A673 (cell line): ENCODE measurements around the gene RPS2. TPM values are rescaled to one million over a fixed set of nuclear protein-coding genes. Genes with fewer than 3 reads are reported as not detected.

Experiments used
- BruUV-seq: library from RNA; stranded (reverse); fragments of 400-500 nt; replicated peaks from 2 replicates; lab custom pipeline; 2021; lab: Mats Ljungman, UMichigan
- CTCF ChIA-PET: fragments of 300-600 bp; sonication (Branson Sonifier 250); formaldehyde crosslinking; loops from one replicate; lab custom pipeline; 2022; ENCODE audit warnings: antibody characterized with exemption; lab: Charles Lee
- POLR2A ChIA-PET: fragments of 300-600 bp; sonication (Branson Sonifier 250); formaldehyde crosslinking; loops from one replicate; lab custom pipeline; 2022; ENCODE audit warnings: antibody characterized with exemption; ENCODE audit not compliant: low non-redundant PET; lab: Charles Lee
- DNase-seq: peaks from one replicate; pipeline ENCODE4 v3.0.0-alpha.2; 2015; ENCODE audit warnings: low spot score
- H3K27ac ChIP-seq: fragments of 200-600 bp; sonication (generic); 2 replicates; pipeline ENCODE4 v1.5.1; 2016; ENCODE audit warnings: mixed run types, low read depth, mild to moderate bottlenecking, mixed read lengths, antibody characterized with exemption, low read length; ENCODE audit not compliant: poor library complexity, severe bottlenecking
- H3K27me3 ChIP-seq: fragments of 200-600 bp; sonication (generic); replicated peaks from 2 replicates; pipeline ENCODE4 v1.6.1; 2017; ENCODE audit warnings: mixed run types, low read depth, mild to moderate bottlenecking, mixed read lengths, antibody characterized with exemption, low read length; ENCODE audit not compliant: insufficient read depth, poor library complexity
- H3K36me3 ChIP-seq: fragments of 200-600 bp; sonication (generic); 2 replicates; pipeline ENCODE4 v1.6.1; 2016; ENCODE audit warnings: mixed run types, mild to moderate bottlenecking, mixed read lengths, antibody characterized with exemption, low read length; ENCODE audit not compliant: insufficient read depth, poor library complexity, severe bottlenecking
- H3K4me1 ChIP-seq: fragments of 200-600 bp; sonication (generic); 2 replicates; pipeline ENCODE4 v1.6.1; 2017; ENCODE audit warnings: mixed run types, mild to moderate bottlenecking, mixed read lengths, antibody characterized with exemption, low read length; ENCODE audit not compliant: insufficient read depth, poor library complexity, severe bottlenecking
- H3K4me3 ChIP-seq: fragments of 200-600 bp; sonication (generic); 2 replicates; pipeline ENCODE4 v1.5.1; 2016; ENCODE audit warnings: low read depth, mixed run types, mild to moderate bottlenecking, mixed read lengths, low read length; ENCODE audit not compliant: poor library complexity, severe bottlenecking
- H3K9me3 ChIP-seq: fragments of 200-600 bp; sonication (generic); 2 replicates; pipeline ENCODE4 v1.6.1; 2016; ENCODE audit warnings: mixed run types, low read depth, mild to moderate bottlenecking, mixed read lengths, antibody characterized with exemption, low read length; ENCODE audit not compliant: poor library complexity, severe bottlenecking
- EZH2 ChIP-seq: fragments of 200-600 bp; sonication (generic); IDR thresholded peaks from 2 replicates; pipeline ENCODE4 v1.6.1; 2017; ENCODE audit warnings: borderline replicate concordance, low read depth, mild to moderate bottlenecking, mixed read lengths, antibody characterized with exemption, low read length; ENCODE audit not compliant: poor library complexity, severe bottlenecking
- intact Hi-C: fragments of 100-400 bp; cut with micrococcal nuclease; formaldehyde crosslinking; loops from one replicate; pipeline ENCODE4 v1.10.0; 2022; ENCODE audit not compliant: unreplicated experiment
- total RNA-seq: library from RNA; stranded (reverse); gene quantifications from 2 replicates; pipeline ENCODE4 v1.2.3, GENCODE V29; 2021
- TF ChIP-seq, protein P1 (sequence below): fragments of 300-800, 200-600 bp; sonication (generic); conservative IDR thresholded peaks from 2 replicates; pipeline ENCODE4 v1.5.1; 2017; ENCODE audit warnings: low read depth, mild to moderate bottlenecking, antibody characterized with exemption, low read length, moderate library complexity, mixed read lengths

Gene RPS2
- total RNA-seq, 1 experiment from 2014 or later: 3,326 TPM

DNA sequence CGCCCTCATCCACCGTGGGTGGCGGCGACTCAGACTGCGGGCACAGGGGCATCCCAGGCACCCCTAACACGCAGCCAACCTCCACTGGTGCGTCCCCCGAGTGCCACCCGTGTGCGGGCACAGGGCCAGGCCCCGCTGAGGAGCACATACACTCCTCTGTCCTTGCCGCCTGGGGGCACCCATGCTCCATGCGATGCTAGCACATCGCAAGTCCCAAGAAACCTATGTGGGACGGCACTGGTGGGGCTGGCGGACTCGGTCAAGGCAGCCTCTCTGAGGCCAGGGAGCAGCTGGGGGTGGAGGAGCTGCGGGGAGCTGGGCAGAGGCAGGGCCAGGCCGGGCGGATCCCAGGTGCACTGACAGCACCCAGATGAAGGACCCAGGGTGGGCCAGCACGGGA, 41.0 kb upstream of the RPS2 start:
- no peak overlapping the region for H3K4me3 ChIP-seq
- POLR2A ChIA-PET: no interaction called here
- no peaks in the 10 kb centered on the region for H3K27me3 ChIP-seq
- intact Hi-C loops: loop anchor here (1.0 to 10.0 kb wide), 2 partner anchors 135 to 209 kb away; partner anchors contain the start of genes BRICD5 and PGP
- DNase-seq: peak; percentile 80
- H3K4me1 ChIP-seq: peaks cover 43% of the 10 kb centered on the region
- H3K27ac ChIP-seq: peak overlapping the region; percentile 37
- H3K36me3 ChIP-seq: peaks cover 30% of the 10 kb centered on the region
- no TSS peak for BruUV-seq
- CTCF ChIA-PET: interaction anchor here (0.9 to 1.2 kb wide), 2 partner anchors 24 to 135 kb away, joined by 6 to 7 read pairs; partner anchors contain the start of gene NOXO1
- no peaks in the 10 kb centered on the region for H3K9me3 ChIP-seq
- no peak for TF ChIP-seq EZH2
- TF ChIP-seq, protein P1, sequence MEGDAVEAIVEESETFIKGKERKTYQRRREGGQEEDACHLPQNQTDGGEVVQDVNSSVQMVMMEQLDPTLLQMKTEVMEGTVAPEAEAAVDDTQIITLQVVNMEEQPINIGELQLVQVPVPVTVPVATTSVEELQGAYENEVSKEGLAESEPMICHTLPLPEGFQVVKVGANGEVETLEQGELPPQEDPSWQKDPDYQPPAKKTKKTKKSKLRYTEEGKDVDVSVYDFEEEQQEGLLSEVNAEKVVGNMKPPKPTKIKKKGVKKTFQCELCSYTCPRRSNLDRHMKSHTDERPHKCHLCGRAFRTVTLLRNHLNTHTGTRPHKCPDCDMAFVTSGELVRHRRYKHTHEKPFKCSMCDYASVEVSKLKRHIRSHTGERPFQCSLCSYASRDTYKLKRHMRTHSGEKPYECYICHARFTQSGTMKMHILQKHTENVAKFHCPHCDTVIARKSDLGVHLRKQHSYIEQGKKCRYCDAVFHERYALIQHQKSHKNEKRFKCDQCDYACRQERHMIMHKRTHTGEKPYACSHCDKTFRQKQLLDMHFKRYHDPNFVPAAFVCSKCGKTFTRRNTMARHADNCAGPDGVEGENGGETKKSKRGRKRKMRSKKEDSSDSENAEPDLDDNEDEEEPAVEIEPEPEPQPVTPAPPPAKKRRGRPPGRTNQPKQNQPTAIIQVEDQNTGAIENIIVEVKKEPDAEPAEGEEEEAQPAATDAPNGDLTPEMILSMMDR: peak; percentile 71

DNA sequence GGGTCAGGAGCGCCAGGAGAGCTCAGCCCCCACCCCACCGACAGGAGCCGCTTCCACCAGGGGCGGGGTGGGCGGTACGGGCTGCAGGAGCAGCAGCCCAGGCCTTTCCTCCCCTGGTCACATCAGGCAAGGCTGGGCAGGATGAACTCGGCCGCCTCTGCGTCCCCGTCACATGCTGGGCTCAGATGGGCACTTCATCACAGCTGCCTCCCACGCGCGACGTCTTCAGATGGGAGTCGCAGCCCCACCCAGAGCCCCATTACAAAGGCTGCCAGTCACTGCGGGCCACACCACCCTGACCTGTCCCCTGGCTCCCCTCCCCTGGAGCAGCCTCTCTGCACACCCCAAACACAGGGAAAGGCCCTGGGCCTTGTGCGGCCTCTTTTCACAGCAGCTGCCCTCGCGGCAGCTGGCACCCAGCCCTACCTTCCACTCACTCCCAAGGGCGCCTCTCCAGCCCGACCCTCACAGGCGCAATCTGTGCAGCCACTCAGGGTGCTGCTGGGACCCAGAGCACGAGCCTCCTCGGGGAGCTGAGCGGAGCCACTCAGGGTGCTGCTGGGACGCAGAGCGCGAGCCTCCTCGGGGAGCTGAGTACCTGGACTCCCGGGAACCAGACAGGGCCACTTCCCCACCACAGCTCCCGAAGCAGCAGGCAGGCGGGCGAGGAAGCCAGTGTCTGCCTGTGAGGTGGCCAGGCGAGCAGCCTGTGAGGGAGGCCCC, 40.3 kb upstream of the RPS2 start:
- Histone ChIP-seq H3K9me3 (no peaks in the 10 kb centered on the region), H3K4me1 (peaks cover 38% of the 10 kb centered on the region), H3K36me3 (peaks cover 35% of the 10 kb centered on the region), H3K4me3 (no peak overlapping the region), H3K27me3 (no peaks in the 10 kb centered on the region), H3K27ac (peak overlapping the region; percentile 37)
- BruUV-seq: no TSS peak
- no peak for DNase-seq
- ChIA-PET POLR2A (no interaction called here), CTCF (interaction anchor here (0.5 to 1.2 kb wide), 3 partner anchors 24 to 136 kb away, joined by 6 to 9 read pairs (median 7); partner anchors contain the start of gene NOXO1)
- no peak for TF ChIP-seq EZH2
- TF ChIP-seq, protein P1: no peak
- intact Hi-C loops: loop anchor here (1.0 to 10.0 kb wide), 2 partner anchors 135 to 210 kb away; partner anchors contain the start of genes BRICD5 and PGP

DNA sequence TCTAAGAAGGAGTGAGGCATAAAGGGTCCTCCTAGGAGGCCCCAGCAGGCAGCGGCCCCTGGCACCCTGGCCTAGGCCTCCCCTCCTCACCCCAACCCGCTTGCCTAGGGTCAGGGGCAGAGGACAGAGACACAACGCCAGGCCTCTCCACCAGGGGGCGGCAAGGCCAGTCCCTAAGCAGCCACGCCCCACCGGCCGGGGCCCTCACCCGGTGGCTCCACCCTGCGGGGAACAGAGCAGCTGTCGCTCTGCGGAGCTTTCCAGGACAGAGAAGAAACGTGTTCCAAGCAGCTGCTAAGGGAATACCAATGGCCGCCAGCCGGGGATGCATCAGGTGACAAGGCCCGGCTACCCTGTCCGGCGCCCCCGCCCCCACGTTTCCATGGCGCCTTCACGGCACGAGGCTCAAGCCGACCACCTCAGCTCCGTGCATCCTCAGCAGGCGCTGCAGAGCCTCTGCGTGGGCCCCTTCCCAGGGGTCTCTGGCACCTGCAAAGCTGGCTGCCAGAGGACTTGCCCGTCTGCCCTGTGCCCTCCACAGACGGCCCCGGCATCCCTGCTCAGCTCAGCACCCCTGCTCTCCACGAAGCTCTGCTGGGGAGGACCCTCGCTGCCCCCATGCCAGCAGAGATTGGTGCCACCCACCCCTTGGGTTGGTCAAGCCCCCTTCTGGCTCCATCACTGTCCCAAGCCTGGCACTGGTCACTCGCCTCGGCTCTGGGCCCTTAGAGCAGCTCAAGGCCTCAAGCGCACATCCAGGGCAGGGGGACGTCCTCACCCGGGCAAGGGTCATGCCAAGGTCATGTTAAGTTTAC, 39.4 kb upstream of the RPS2 start:
- intact Hi-C loops: loop anchor here (10.0 kb wide), 1 partner anchor 211 kb away; the partner anchor contains the start of genes BRICD5 and PGP
- H3K4me3 ChIP-seq: no peak overlapping the region
- BruUV-seq: no TSS peak
- H3K9me3 ChIP-seq: no peaks in the 10 kb centered on the region
- ChIA-PET POLR2A (interaction anchor here (0.6 kb wide), 1 partner anchor 142 kb away, joined by 6 read pairs; no protein-coding TSS in a partner anchor), CTCF (interaction anchor here (0.6 kb wide), 1 partner anchor 44 kb away, joined by 4 read pairs; the partner anchor contains the start of genes NTHL1 and TSC2)
- no peaks in the 10 kb centered on the region for H3K27me3 ChIP-seq
- H3K36me3 ChIP-seq: peaks cover 44% of the 10 kb centered on the region
- peak; percentile 90 for DNase-seq
- TF ChIP-seq EZH2: no peak
- TF ChIP-seq, protein P1: peak; percentile 82
- peak overlapping the region; percentile 37 for H3K27ac ChIP-seq
- peaks cover 38% of the 10 kb centered on the region for H3K4me1 ChIP-seq
